Measurements from ENCODE around the gene BRI3.
"Not testable (repeated sequence)": the region's sequence is repeated elsewhere in the genome, so short reads cannot be mapped to it uniquely, and the experiment has no call there.

The BRI3 gene

DNA sequence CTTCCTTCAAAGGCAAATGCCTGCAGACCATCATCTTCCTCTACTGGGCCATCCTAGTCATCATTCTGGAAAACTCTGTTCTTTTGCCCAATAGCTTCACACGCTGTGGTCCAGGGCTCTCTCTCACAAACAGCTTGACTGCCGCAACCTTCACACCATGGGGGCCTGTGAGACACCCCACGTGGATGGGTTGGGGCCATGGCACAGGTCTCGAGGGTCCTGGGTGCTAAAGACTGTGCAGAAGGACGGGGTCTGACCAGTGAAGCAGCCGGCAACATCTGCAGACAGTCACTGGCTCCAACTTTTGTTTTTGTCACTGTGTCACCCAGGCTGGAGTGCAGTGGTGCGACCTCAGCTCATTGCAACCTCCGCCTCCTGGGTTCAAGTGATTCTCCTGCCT lies 28.1 kb downstream of the BRI3 start:
- H3K4me3 ChIP-seq, result no peak overlapping the region
- no peak for TF ChIP-seq CTCF (IDR thresholded peaks at IDR 0.05)
- no peak overlapping the region for H3K27ac ChIP-seq
- peaks cover 38 to 56% (median 39%) of the 10 kb centered on the region in 3 donors for H3K36me3 ChIP-seq
- no peaks in the 10 kb centered on the region for H3K9me3 ChIP-seq
- intact Hi-C loops (cut with DNase I; ENCODE audit: low total_unique reads), result no loop called here
- DNase-seq, result no peak
- no peaks in the 10 kb centered on the region for H3K4me1 ChIP-seq
- H3K27me3 ChIP-seq, result no peaks in the 10 kb centered on the region

- Histone ChIP-seq H3K4me3 (no peak overlapping the region), H3K27ac (no peak overlapping the region), H3K36me3 (peaks cover 28 to 44% (median 39%) of the 10 kb centered on the region in 3 donors), H3K9me3 (no peaks in the 10 kb centered on the region), H3K4me1 (no peaks in the 10 kb centered on the region), H3K27me3 (no peaks in the 10 kb centered on the region)
- no peak for TF ChIP-seq CTCF (IDR thresholded peaks at IDR 0.05)
- intact Hi-C loops (cut with DNase I; ENCODE audit: low total_unique reads), result no loop called here
- DNase-seq, result no peak
Observed at GRCh38 chr7:98312201-98312600, 30.7 kb downstream of the BRI3 start.

DNA sequence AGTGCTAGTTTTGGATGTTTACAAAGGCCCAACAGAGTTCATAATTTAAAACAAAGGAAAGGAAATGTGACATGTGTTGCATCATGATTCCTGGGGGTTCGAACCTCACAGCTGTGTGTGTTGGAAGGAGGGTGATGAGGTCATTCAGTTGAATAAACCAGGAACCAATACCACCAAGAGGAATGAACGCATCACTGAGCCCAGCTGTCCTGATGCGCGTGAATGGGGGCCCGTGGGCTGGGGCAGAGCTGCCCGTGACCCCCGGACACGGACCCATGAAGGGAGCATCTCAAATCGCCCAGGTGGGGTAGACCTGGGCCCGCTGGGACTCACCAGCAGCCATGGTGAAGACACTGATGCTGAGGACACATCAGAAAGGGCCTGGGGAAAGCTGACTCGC lies 33.0 kb downstream of the BRI3 start:
- Histone ChIP-seq H3K4me3 (no peak overlapping the region), H3K27me3 (no peaks in the 10 kb centered on the region), H3K27ac (no peak overlapping the region), H3K36me3 (peaks cover 5 to 21% (median 19%) of the 10 kb centered on the region in 3 donors), H3K4me1 (no peaks in the 10 kb centered on the region), H3K9me3 (no peaks in the 10 kb centered on the region)
- TF ChIP-seq CTCF (IDR thresholded peaks at IDR 0.05), result no peak
- intact Hi-C loops (cut with DNase I; ENCODE audit: low total_unique reads), result no loop called here
- DNase-seq, result no peak

DNA sequence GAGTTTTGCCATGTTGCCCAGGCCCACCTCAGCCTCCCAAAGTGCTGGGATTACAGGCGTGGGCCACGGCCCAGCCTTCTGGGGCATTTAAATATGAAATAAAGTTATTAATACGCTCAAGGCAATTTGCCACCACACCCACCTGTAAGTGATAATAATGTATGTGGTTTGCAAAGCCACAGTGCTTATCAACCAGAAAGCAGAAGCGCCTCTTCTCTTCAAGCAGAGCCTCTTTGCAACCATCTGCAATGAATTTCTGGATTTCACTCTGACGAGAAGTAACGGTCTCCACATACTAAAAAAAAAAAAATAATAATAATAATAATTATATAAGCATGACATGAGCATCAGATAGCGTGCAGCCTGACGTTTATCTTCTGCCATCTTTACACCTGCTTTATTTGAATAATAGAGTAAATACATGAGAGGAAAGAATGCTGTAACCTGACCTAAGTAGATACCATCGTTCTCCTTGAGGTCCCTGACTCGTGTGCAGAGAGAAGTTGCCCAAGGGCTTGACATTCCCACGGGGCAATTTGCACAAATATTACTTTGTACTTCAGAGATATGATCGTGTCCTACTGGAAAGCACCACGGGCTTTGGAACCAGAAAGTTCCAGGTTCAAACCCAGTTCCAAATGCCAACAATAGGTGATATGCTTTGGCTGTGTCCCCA lies 34.0 kb downstream of the BRI3 start:
- H3K36me3 ChIP-seq, result peaks cover 0 to 19% (median 18%) of the 10 kb centered on the region in 3 donors
- H3K4me1 ChIP-seq, result no peaks in the 10 kb centered on the region
- H3K27ac ChIP-seq, result no peak overlapping the region
- TF ChIP-seq CTCF (IDR thresholded peaks at IDR 0.05), result no peak
- DNase-seq, result no peak
- no peaks in the 10 kb centered on the region for H3K27me3 ChIP-seq
- no peak overlapping the region for H3K4me3 ChIP-seq
- H3K9me3 ChIP-seq, result no peaks in the 10 kb centered on the region
- intact Hi-C loops (cut with DNase I; ENCODE audit: low total_unique reads), result no loop called here

GRCh38 chr7:98315994-98316527 lies 34.6 kb downstream of the BRI3 start:
- H3K4me1 ChIP-seq; intact Hi-C loops (cut with DNase I; ENCODE audit: low total_unique reads); H3K9me3 ChIP-seq; H3K27me3 ChIP-seq; H3K4me3 ChIP-seq; H3K27ac ChIP-seq; DNase-seq: not testable (repeated sequence)
- peaks cover 0 to 18% (median 16%) of the 10 kb centered on the region in 3 donors for H3K36me3 ChIP-seq

DNA sequence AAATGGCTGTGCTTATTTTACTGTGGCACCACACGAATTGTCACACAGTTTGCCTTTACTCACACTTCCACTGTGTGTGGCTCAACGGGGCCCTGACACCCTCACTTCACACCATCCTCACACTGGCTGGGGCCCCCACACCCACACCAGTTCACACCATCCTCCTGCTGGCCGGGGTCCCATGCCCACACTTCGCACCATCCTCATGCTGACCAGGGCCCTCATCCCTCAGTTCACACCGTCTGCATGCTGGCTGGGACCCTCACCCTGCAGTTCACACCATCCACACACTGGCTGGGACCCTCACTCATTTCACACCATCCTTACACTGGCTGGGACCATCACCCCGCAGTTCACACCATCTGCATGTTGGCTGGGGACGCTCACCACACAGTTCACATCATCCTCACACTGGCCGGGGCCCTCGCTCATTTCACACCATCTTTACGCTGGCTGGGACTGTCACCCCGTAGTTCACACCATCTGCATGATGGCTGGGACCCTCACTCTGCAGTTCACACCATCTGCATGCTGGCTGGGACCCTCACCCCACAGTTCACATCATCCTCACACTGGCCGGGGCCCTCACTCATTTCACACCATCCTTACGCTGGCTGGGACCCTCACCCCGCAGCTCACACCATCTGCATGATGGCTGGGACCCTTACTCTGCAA lies 36.0 kb downstream of the BRI3 start:
- TF ChIP-seq CTCF (IDR thresholded peaks at IDR 0.05), result no peak
- no peaks in the 10 kb centered on the region for H3K4me1 ChIP-seq
- no peak overlapping the region for H3K4me3 ChIP-seq
- peaks cover 0 to 2% of the 10 kb centered on the region in 2 donors for H3K27me3 ChIP-seq
- H3K27ac ChIP-seq, result no peak overlapping the region
- intact Hi-C loops (cut with DNase I; ENCODE audit: low total_unique reads), result no loop called here
- no peaks in the 10 kb centered on the region for H3K9me3 ChIP-seq
- no peak for DNase-seq
- peaks cover 5 to 16% (median 7%) of the 10 kb centered on the region in 3 donors for H3K36me3 ChIP-seq

Measured in tibial artery (tissue), 4 donors.